GM23248 (cell line): ENCODE measurements around the gene VCPKMT.

Experiments used
- EZH2 ChIP-seq: fragments of 200-600 bp; sonication (generic); IDR thresholded peaks from 2 replicates; pipeline ENCODE4 v1.6.1; 2018; ENCODE audit warnings: antibody characterized with exemption, mild to moderate bottlenecking; ENCODE audit not compliant: insufficient read depth, poor library complexity, severe bottlenecking
- EZH2phosphoT487 ChIP-seq: fragments of 200-600 bp; sonication (generic); IDR thresholded peaks from 2 replicates; pipeline ENCODE4 v1.6.1; 2018; ENCODE audit warnings: antibody characterized with exemption, moderate library complexity, mild to moderate bottlenecking, low read depth; ENCODE audit not compliant: insufficient read depth

DNA sequence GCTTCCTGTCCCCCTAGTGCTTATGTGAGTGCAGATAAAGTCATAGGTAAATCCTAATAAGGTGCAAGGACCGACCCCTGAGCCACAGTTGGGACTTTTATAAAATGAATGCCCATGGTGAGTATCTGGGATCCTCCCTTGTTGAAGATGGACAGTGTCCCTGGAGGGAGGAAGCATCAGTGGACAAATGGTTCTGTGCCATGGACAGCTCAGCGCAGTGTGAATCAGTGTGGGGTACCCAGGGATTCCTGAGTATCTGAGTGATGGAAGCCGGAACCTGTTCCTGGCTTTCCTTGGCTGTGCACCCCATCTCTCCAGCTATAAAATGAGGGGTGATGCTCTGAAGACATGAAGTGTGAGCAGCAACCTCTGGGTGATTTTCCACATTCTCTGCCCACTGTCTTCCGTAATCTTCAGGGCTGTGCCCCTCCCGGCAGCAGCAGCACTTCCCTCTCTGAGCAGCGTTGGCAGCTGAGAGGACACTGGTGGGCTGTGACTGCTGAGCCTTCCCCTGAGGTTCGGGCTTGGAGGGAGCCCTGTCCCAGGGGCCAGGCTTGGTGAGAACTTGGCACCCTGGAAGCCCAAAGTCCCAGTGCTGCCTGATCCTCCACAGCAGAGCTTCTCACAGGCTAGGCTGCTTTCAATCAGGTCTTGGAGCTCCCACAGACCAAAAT, 25.0 kb downstream of the VCPKMT start:
- TF ChIP-seq EZH2phosphoT487 = no peak
- no peak for TF ChIP-seq EZH2
